K562 (cell line): ENCODE data around the gene ZKSCAN3.

Experiments
- CEBPG ChIP-seq, 3 experiments: fragments of 200-800 bp in 1 of 3; sonication (Bioruptor generic) in 1 of 3; sonication (generic) in 1 of 3; formaldehyde crosslinking in 1 of 3; IDR thresholded peaks in 2 of 3; conservative IDR thresholded peaks in 1 of 3; 2 replicates each; pipeline versions ENCODE4 v1.6.1 to v1.8.0; 2016 to 2022; ENCODE audit warnings: missing compliant biosample characterization in 2 of 3, missing genetic modification characterization in 2 of 3, mild to moderate bottlenecking in 1 of 3, missing genetic modification reagents in 1 of 3
- SUPT5H ChIP-seq: fragments of 450-650 bp; IDR thresholded peaks from 2 replicates; pipeline ENCODE4 v1.6.1; 2016
- ZNF133 ChIP-seq: fragments of 250-450 bp; sonication (Bioruptor Pico); IDR thresholded peaks from 2 replicates; pipeline ENCODE4 v1.4.0; 2020; ENCODE audit warnings: mild to moderate bottlenecking
- ZNF146 ChIP-seq: IDR thresholded peaks from one replicate; pipeline ENCODE4 v1.6.1; 2018; ENCODE audit warnings: missing compliant biosample characterization; ENCODE audit not compliant: unreplicated experiment
- TF ChIP-seq, protein P1 (sequence below): fragments of 250-450 bp; sonication (Bioruptor Pico); IDR thresholded peaks from 2 replicates; pipeline ENCODE4 v1.8.0; 2021; ENCODE audit warnings: moderate library complexity, mild to moderate bottlenecking, inconsistent platforms

DNA sequence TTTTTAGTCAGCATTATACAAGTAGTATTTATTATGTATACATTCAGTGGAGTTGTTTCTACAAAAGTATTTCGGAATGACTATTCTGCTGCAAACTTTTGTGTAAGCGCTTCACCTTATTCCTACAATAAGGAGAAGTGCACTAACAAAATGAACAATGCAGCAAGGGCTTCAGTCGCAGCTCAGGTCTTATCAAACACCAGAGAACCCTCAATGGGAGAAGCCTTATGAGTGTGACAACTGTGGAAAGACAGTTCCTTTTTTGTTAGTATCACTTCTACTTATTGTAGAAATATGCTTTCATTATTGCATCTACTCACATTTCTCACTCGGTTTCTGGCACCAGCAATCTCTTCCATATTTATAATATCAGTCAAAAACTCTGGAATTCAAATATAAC, 18.8 kb downstream of the ZKSCAN3 start:
- TF ChIP-seq CEBPG (CRISPR knock-in tag; IDR thresholded peaks at IDR 0.05) = no peak
- TF ChIP-seq CEBPG (tag; conservative IDR thresholded peaks at IDR 0.05 in 1 of 2, IDR thresholded peaks at IDR 0.05 in 1 of 2) = no peak
- no peak for TF ChIP-seq SUPT5H
- TF ChIP-seq ZNF133 (CRISPR knock-in tag) = no peak
- no peak for TF ChIP-seq ZNF146 (CRISPR knock-in tag)
- TF ChIP-seq, protein P1, sequence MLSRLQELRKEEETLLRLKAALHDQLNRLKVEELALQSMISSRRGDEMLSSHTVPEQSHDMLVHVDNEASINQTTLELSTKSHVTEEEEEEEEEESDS (CRISPR knock-in tag) = no peak
